Stimulated activated naive B cell treated with anti-CD40 and anti-IgM and Interleukin-4, amounts not matched to agents 10 μg/mL and 1 μg/mL and 100 μg/mL, for 72 hours (primary cell): ENCODE measurements around the gene RYR3.
"Not testable (repeated sequence)": the region's sequence is repeated elsewhere in the genome, so short reads cannot be mapped to it uniquely, and the experiment has no call there.

Source experiments
- ATAC-seq, 2 donors: fragments of 150-1000 bp; cut with Tn5 transposase; replicated peaks; 2 replicates each; pipeline ENCODE4 v1.10.0; 2021; ENCODE audit warnings: moderate library complexity in 1 of 2
- DNase-seq: peaks from one replicate; pipeline ENCODE4 v3.0.0; 2021
- H3K27ac Mint-ChIP-seq: one replicate; pipeline ENCODE4 v1.8.0; 2022; ENCODE audit warnings: mild to moderate bottlenecking, mixed read lengths
- H3K27me3 Mint-ChIP-seq, 2 donors: one replicate each; pipeline ENCODE4 v1.8.0; 2022; ENCODE audit warnings: mixed read lengths in 2 of 2
- H3K36me3 Mint-ChIP-seq, 2 donors: one replicate each; pipeline ENCODE4 v1.8.0; 2022; ENCODE audit warnings: mixed read lengths in 2 of 2, mild to moderate bottlenecking in 1 of 2
- H3K4me1 Mint-ChIP-seq, 2 donors: one replicate each; pipeline ENCODE4 v1.8.0; 2022; ENCODE audit warnings: mixed read lengths in 2 of 2, mild to moderate bottlenecking in 1 of 2
- H3K4me3 Mint-ChIP-seq, 2 donors: one replicate each; pipeline ENCODE4 v1.8.0; 2022; ENCODE audit warnings: mild to moderate bottlenecking in 2 of 2, mixed read lengths in 2 of 2, moderate library complexity in 1 of 2
- H3K9me3 Mint-ChIP-seq, 2 donors: one replicate each; pipeline ENCODE4 v1.8.0; 2022; ENCODE audit warnings: mixed read lengths in 2 of 2, mild to moderate bottlenecking in 1 of 2

RYR3 gene

GRCh38 chr15:33797651-33798050 lies 486.9 kb downstream of the RYR3 start:
- H3K27ac Mint-ChIP-seq: no peak overlapping the region
- no peaks in the 10 kb centered on the region for H3K4me1 Mint-ChIP-seq
- DNase-seq: no peak
- peaks cover 0 to 11% of the 10 kb centered on the region in 2 donors for H3K27me3 Mint-ChIP-seq
- no peak for ATAC-seq
- H3K9me3 Mint-ChIP-seq: no peaks in the 10 kb centered on the region
- no peaks in the 10 kb centered on the region for H3K36me3 Mint-ChIP-seq
- H3K4me3 Mint-ChIP-seq: no peak overlapping the region

GRCh38 chr15:33801954-33802353 lies 491.2 kb downstream of the RYR3 start:
- no peaks in the 10 kb centered on the region for H3K4me1 Mint-ChIP-seq
- DNase-seq (no peak), ATAC-seq (no peak)
- no peak overlapping the region for H3K27ac Mint-ChIP-seq
- no peak overlapping the region for H3K4me3 Mint-ChIP-seq
- peaks cover 5 to 6% of the 10 kb centered on the region in 2 donors for H3K27me3 Mint-ChIP-seq
- no peaks in the 10 kb centered on the region for H3K36me3 Mint-ChIP-seq
- H3K9me3 Mint-ChIP-seq: peaks cover 0 to 3% of the 10 kb centered on the region in 2 donors

DNA sequence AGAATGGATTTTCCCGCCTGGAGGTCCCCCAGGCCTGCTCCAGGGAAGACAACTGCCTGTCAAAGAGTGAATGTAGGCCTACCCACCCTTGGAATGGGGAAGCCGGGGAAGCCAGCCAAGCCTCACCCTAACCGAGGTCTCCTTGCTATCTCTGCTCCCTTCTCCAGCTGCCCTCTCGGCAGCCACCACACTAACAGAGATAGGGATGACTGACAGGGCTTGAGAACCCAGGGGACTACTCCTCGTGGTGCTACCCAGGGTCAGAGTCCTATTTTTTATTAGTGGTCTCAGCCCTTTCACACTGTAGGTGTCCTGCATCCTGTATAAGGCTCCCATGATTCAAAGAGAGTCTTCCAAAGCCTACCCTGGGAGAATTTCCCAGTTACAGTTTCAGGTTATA lies 496.9 kb downstream of the RYR3 start:
- no peaks in the 10 kb centered on the region for H3K36me3 Mint-ChIP-seq
- peaks cover 5 to 11% of the 10 kb centered on the region in 2 donors for H3K27me3 Mint-ChIP-seq
- H3K9me3 Mint-ChIP-seq: peaks cover 0 to 3% of the 10 kb centered on the region in 2 donors
- DNase-seq (no peak), ATAC-seq (no peak)
- H3K27ac Mint-ChIP-seq: no peak overlapping the region
- no peak overlapping the region for H3K4me3 Mint-ChIP-seq
- H3K4me1 Mint-ChIP-seq: no peaks in the 10 kb centered on the region

- no peak for DNase-seq
These were observed 498.1 kb downstream of the RYR3 start for GRCh38 chr15:33808720-33809457.

DNA sequence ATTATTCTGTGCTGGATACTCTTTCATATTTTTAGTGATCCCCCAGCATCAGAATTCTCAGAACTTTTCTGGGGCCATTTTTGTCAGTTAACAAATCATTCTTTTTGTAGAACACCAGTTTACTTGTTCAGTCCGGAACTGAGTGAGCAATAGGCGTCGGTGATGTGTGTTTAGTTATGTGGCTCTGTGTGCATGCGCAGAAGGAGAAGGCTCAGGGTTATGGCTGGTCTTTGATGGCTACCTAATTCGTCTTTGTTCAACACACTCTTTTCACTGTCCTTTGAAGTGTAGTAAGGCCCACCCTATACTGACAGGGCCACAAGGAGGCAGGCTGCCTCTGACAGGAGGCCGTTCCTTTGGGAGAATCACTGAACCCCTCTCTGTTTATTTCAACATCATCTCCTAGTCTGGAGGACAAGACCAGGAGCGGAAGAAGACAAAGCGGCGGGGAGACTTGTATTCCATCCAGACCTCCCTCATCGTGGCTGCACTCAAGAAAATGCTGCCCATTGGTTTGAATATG lies 499.4 kb downstream of the RYR3 start:
- Mint-ChIP-seq H3K27me3 (peaks cover 5 to 15% of the 10 kb centered on the region in 2 donors), H3K27ac (no peak overlapping the region)

More at GRCh38 chr15:33808720-33809457, 498.1 kb downstream of the RYR3 start:
- Mint-ChIP-seq H3K4me3 (no peak overlapping the region), H3K27me3 (peaks cover 5 to 15% of the 10 kb centered on the region in 2 donors), H3K9me3 (peaks cover 0 to 3% of the 10 kb centered on the region in 2 donors), H3K27ac (no peak overlapping the region), H3K36me3 (no peaks in the 10 kb centered on the region), H3K4me1 (no peaks in the 10 kb centered on the region)
- no peak for ATAC-seq

GRCh38 chr15:33810806-33811205 lies 500.0 kb downstream of the RYR3 start:
- Mint-ChIP-seq H3K27ac (no peak overlapping the region), H3K9me3 (peaks cover 0 to 3% of the 10 kb centered on the region in 2 donors), H3K27me3 (peaks cover 3 to 15% of the 10 kb centered on the region in 2 donors), H3K36me3 (no peaks in the 10 kb centered on the region), H3K4me1 (no peaks in the 10 kb centered on the region), H3K4me3 (no peak overlapping the region)
- ATAC-seq: no peak
- no peak for DNase-seq

More for the DNA sequence above, 499.4 kb downstream of the RYR3 start:
- Mint-ChIP-seq H3K9me3 (peaks cover 0 to 3% of the 10 kb centered on the region in 2 donors), H3K4me3 (no peak overlapping the region), H3K4me1 (no peaks in the 10 kb centered on the region), H3K36me3 (no peaks in the 10 kb centered on the region)
- DNase-seq (no peak), ATAC-seq (no peak)

- Mint-ChIP-seq H3K9me3 (no peaks in the 10 kb centered on the region), H3K36me3 (no peaks in the 10 kb centered on the region), H3K4me1 (no peaks in the 10 kb centered on the region), H3K27me3 (peaks cover 0 to 21% of the 10 kb centered on the region in 2 donors), H3K4me3 (no peak overlapping the region), H3K27ac (no peak overlapping the region)
- no peak for DNase-seq
- no peak for ATAC-seq
These were observed 503.1 kb downstream of the RYR3 start for GRCh38 chr15:33813891-33814290.

DNA sequence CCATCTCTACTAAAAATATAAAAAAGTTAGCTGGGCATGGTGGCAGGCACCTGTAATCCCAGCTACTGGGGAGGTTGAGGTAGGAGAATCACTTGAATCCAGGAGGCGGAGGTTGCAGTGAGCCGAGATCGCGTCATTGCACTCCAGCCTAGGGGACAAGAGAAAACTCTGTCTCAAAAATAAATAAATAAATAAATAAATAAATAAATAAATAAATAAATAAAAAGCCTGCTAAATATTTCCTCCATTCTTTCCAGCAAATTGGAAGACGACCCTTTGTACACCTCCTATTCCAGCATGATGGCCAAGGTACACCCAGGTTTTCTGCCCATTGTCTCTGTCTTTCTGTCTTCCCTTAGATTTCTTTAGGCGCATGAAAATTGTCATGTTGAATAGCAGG lies 508.7 kb downstream of the RYR3 start:
- H3K4me1 Mint-ChIP-seq, DNase-seq, H3K4me3 Mint-ChIP-seq, ATAC-seq, H3K9me3 Mint-ChIP-seq, H3K36me3 Mint-ChIP-seq, H3K27me3 Mint-ChIP-seq, H3K27ac Mint-ChIP-seq: not testable (repeated sequence)

DNA sequence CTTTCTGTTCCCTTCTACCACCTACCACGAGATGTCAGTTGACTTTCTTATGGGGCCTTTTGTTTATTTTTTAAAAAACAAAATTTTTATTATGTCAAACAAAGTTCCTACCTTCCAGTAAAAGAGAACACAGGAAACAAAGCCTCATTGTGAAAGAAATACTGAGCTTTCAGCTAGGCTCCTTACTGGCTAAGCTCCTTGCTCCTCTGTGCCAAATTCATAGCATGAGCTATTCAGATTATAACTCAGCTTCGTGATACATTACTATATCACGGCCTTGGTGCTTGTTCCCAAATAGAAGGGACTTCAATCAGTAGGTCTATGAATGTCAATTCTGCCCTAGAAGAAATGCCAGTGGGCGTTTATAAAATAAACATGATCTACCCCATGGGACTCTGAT lies 511.7 kb downstream of the RYR3 start:
- H3K9me3 Mint-ChIP-seq: no peaks in the 10 kb centered on the region
- no peak overlapping the region for H3K27ac Mint-ChIP-seq
- no peaks in the 10 kb centered on the region for H3K4me1 Mint-ChIP-seq
- H3K4me3 Mint-ChIP-seq: no peak overlapping the region
- H3K36me3 Mint-ChIP-seq: no peaks in the 10 kb centered on the region
- DNase-seq: no peak
- H3K27me3 Mint-ChIP-seq: peaks cover 0 to 15% of the 10 kb centered on the region in 2 donors
- ATAC-seq: no peak

DNA sequence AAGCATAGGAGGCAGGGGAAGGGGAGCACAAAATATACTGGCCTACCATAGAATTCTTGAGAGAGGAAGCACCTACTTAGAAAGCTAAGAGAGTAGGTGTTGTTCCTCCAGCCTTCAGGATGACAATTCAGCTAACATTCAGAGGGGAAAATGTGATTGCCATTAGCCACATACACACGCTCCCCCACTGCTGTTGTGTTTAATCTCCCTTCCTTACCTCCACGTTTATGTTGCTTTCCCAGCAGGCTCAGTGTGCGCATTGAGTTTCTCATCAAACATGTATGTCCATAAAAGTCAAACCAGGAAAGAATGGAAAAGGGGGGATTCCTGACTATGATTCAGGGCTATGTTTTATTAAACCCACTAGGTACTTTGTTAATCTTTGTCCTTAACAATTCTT lies 512.4 kb downstream of the RYR3 start:
- H3K36me3 Mint-ChIP-seq: no peaks in the 10 kb centered on the region
- H3K4me1 Mint-ChIP-seq: no peaks in the 10 kb centered on the region
- H3K9me3 Mint-ChIP-seq: no peaks in the 10 kb centered on the region
- H3K4me3 Mint-ChIP-seq: no peak overlapping the region
- no peak overlapping the region for H3K27ac Mint-ChIP-seq
- DNase-seq (no peak), ATAC-seq (no peak)
- H3K27me3 Mint-ChIP-seq: peaks cover 0 to 12% of the 10 kb centered on the region in 2 donors

GRCh38 chr15:33825453-33825852 lies 514.7 kb downstream of the RYR3 start:
- Mint-ChIP-seq H3K27ac (no peak overlapping the region), H3K4me3 (no peak overlapping the region), H3K4me1 (no peaks in the 10 kb centered on the region), H3K9me3 (no peaks in the 10 kb centered on the region), H3K27me3 (peaks cover 0 to 12% of the 10 kb centered on the region in 2 donors), H3K36me3 (no peaks in the 10 kb centered on the region)
- ATAC-seq (no peak), DNase-seq (no peak)

GRCh38 chr15:33826201-33826600 lies 515.4 kb downstream of the RYR3 start:
- Mint-ChIP-seq H3K9me3 (no peaks in the 10 kb centered on the region), H3K4me3 (no peak overlapping the region), H3K36me3 (no peaks in the 10 kb centered on the region), H3K27me3 (peaks cover 0 to 12% of the 10 kb centered on the region in 2 donors), H3K27ac (no peak overlapping the region), H3K4me1 (no peaks in the 10 kb centered on the region)
- no peak for ATAC-seq
- DNase-seq: no peak

GRCh38 chr15:33830351-33830750 lies 519.6 kb downstream of the RYR3 start:
- Mint-ChIP-seq H3K9me3 (no peaks in the 10 kb centered on the region), H3K4me3 (no peak overlapping the region), H3K36me3 (no peaks in the 10 kb centered on the region), H3K4me1 (no peaks in the 10 kb centered on the region), H3K27ac (no peak overlapping the region), H3K27me3 (peaks cover 0 to 12% of the 10 kb centered on the region in 2 donors)
- ATAC-seq: no peak
- no peak for DNase-seq

- H3K4me1 Mint-ChIP-seq: no peaks in the 10 kb centered on the region
- H3K36me3 Mint-ChIP-seq: no peaks in the 10 kb centered on the region
- no peak overlapping the region for H3K4me3 Mint-ChIP-seq
- no peak for ATAC-seq
- H3K9me3 Mint-ChIP-seq: no peaks in the 10 kb centered on the region
- no peak overlapping the region for H3K27ac Mint-ChIP-seq
- H3K27me3 Mint-ChIP-seq: no peaks in the 10 kb centered on the region
- no peak for DNase-seq
These were observed 520.9 kb downstream of the RYR3 start for GRCh38 chr15:33831646-33832045.
